Keratinocyte (primary cell): ENCODE results near the gene GPR63. TPM values are rescaled to one million over a fixed set of nuclear protein-coding genes. Genes with fewer than 3 reads are reported as not detected.

Experiments used
- DNase-seq: peaks from one replicate; pipeline ENCODE4 v3.0.0-alpha.2; 2011; ENCODE audit warnings: low read depth, missing footprints, low spot score
- FAIRE-seq: peaks from 2 replicates; lab custom pipeline; 2011; peaks lifted over from hg19 to GRCh38; lab: Jason Lieb, UNC
- H2AFZ ChIP-seq: 2 replicates; pipeline ENCODE4 v1.6.0; 2012; ENCODE audit warnings: low read length, control low read depth, inconsistent platforms; ENCODE audit not compliant: control insufficient read depth
- H3K27ac ChIP-seq: 2 replicates; pipeline ENCODE4 v1.5.1; 2011; ENCODE audit warnings: low read length; ENCODE audit not compliant: control insufficient read depth, insufficient read depth
- H3K27me3 ChIP-seq: 3 replicates; pipeline ENCODE4 v1.6.0; 2011; ENCODE audit warnings: low read length; ENCODE audit not compliant: control insufficient read depth, insufficient read depth; ENCODE audit errors: extremely low read depth
- H3K36me3 ChIP-seq, 2 experiments: 2 replicates in 1 of 2; 3 replicates in 1 of 2; pipeline ENCODE4 v1.5.1; 2011; ENCODE audit warnings: low read length in 2 of 2, mild to moderate bottlenecking in 1 of 2; ENCODE audit not compliant: control insufficient read depth in 2 of 2, insufficient read depth in 2 of 2; ENCODE audit errors: extremely low read depth in 1 of 2
- H3K4me1 ChIP-seq: 3 replicates; pipeline ENCODE4 v1.5.1; 2011; ENCODE audit warnings: low read length; ENCODE audit not compliant: control insufficient read depth, insufficient read depth; ENCODE audit errors: extremely low read depth
- H3K4me2 ChIP-seq: 3 replicates; pipeline ENCODE4 v1.6.0; 2011; ENCODE audit warnings: low read depth, low read length; ENCODE audit not compliant: control insufficient read depth, insufficient read depth; ENCODE audit errors: extremely low read depth
- H3K4me3 ChIP-seq, 3 experiments: fragments of 200-600 bp in 1 of 3; sonication (generic) in 1 of 3; 2 replicates in 2 of 3; 3 replicates in 1 of 3; pipeline ENCODE4 v1.5.1; 2011 to 2016; ENCODE audit warnings: low read length in 3 of 3, mild to moderate bottlenecking in 3 of 3, control low read depth in 2 of 3, inconsistent platforms in 1 of 3, low read depth in 1 of 3, mixed read lengths in 1 of 3, mixed run types in 1 of 3, moderate library complexity in 1 of 3; ENCODE audit not compliant: control insufficient read depth in 2 of 3, insufficient read depth in 2 of 3; ENCODE audit errors: extremely low read depth in 1 of 3
- H3K79me2 ChIP-seq: 2 replicates; pipeline ENCODE4 v1.6.0; 2012; ENCODE audit warnings: low read length; ENCODE audit not compliant: control insufficient read depth, insufficient read depth
- H3K9ac ChIP-seq: 3 replicates; pipeline ENCODE4 v1.6.0; 2011; ENCODE audit warnings: low read length; ENCODE audit not compliant: control insufficient read depth, insufficient read depth; ENCODE audit errors: extremely low read depth
- H3K9me1 ChIP-seq: 3 replicates; pipeline ENCODE4 v1.6.0; 2011; ENCODE audit warnings: low read length; ENCODE audit not compliant: control insufficient read depth, insufficient read depth; ENCODE audit errors: extremely low read depth
- H3K9me3 ChIP-seq: 2 replicates; pipeline ENCODE4 v1.5.1; 2012; ENCODE audit warnings: low read depth, low read length; ENCODE audit not compliant: control insufficient read depth
- H4K20me1 ChIP-seq: 3 replicates; pipeline ENCODE4 v1.6.0; 2011; ENCODE audit warnings: low read length; ENCODE audit not compliant: control insufficient read depth, insufficient read depth; ENCODE audit errors: extremely low read depth
- CTCF ChIP-seq, 3 experiments: IDR thresholded peaks in 1 of 3; conservative IDR thresholded peaks in 1 of 3; optimal IDR thresholded peaks in 1 of 3; 2 replicates in 2 of 3; 3 replicates in 1 of 3; pipeline versions ENCODE3 to v1.5.1; 2011; ENCODE audit warnings: low read length in 3 of 3, mild to moderate bottlenecking in 3 of 3, moderate library complexity in 2 of 3, control low read depth in 1 of 3, inconsistent platforms in 1 of 3; ENCODE audit not compliant: insufficient read depth in 2 of 3; ENCODE audit errors: extremely low read depth in 1 of 3
- EZH2 ChIP-seq: IDR thresholded peaks from one replicate; pipeline ENCODE4 v1.6.1; 2012; ENCODE audit warnings: inconsistent platforms, mild to moderate bottlenecking, low read length, moderate library complexity
- dilution Hi-C: fragments of 300-500 bp; cut with MboI; formaldehyde crosslinking; loops from one replicate; pipeline ENCODE4 v1.7.0; 2020; ENCODE audit warnings: low sequenced_read_pairs; ENCODE audit not compliant: extremely low pct_ligation_motif_present
- polyA plus RNA-seq, 5 experiments: library from polyadenylated mRNA; depleted of rRNA in 3 of 5; stranded (reverse) in 3 of 5; stranded (forward) in 1 of 5; unstranded in 1 of 5; fragments of >200 nt; gene quantifications; 1 replicate in 1 of 5; 2 replicates in 3 of 5; 3 replicates in 1 of 5; pipeline versions ENCODE4 v1.2.1 to v1.2.3, GENCODE V29; 2011 to 2012; ENCODE audit warnings: missing spikeins in 2 of 5, low read depth in 1 of 5, low replicate concordance in 1 of 5

The GPR63 gene
- polyA plus RNA-seq, 1 donor (not counting 4 experiments of a cell fraction or from before 2014, with no cell fraction given), result 1.9 TPM

DNA sequence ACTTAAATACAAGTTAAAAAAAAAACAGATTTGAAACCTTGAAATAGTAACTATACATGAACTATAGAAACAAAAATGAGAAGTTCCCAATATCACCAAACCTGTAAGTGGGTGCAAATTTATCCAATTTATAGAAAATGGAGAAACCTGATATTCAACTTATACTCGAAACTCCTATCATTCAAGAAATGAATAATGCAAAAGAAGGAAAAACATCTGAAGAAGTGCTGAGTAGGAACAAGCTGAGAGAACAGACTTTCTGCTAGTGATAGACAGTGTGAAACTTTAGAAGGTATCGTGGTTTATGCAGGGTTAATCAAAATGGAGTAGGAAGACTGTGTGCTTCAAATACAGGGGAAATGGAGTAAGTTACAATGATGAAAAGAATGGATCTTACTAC, 4.5 kb downstream of the GPR63 start:
- Histone ChIP-seq H3K9me1 (no peaks in the 10 kb centered on the region), H3K4me2 (no peak overlapping the region), H3K27me3 (peaks cover 3% of the 10 kb centered on the region), H3K27ac (no peak overlapping the region), H2AFZ (no peak overlapping the region), H3K36me3 (no peaks in the 10 kb centered on the region), H3K9ac (no peak overlapping the region), H3K4me3 (no peak overlapping the region), H3K9me3 (no peaks in the 10 kb centered on the region), H3K79me2 (no peaks in the 10 kb centered on the region), H4K20me1 (no peaks in the 10 kb centered on the region), H3K4me1 (no peaks in the 10 kb centered on the region)
- DNase-seq (no peak), FAIRE-seq (no peak)
- no peak for TF ChIP-seq CTCF (optimal IDR thresholded peaks at IDR 0.05 in 1 of 3, IDR thresholded peaks at IDR 0.05 in 1 of 3, conservative IDR thresholded peaks at IDR 0.05 in 1 of 3; ENCODE audit: extremely low read depth in 1 of 3, insufficient read depth in 2 of 3, low read length in 3 of 3)
- dilution Hi-C loops, result no loop called here

DNA sequence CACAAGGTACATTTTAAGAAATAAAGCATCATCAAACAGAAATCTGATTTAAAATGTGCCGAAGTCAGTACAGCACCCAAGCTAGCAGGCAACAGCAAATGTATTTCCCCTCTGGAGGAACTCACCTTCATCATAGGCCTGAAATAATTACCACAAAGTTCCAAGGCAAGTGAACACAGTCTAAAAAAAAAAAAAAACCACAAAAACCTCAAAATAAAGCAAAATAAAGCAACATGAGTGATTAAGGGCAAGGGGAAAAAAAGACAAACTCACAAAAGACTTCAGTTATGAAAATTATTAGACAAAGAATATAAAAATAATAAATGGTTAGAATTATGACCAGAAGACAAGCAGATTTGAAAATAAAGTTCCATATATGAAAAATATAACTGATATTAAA, 10.4 kb downstream of the GPR63 start:
- no peak overlapping the region for H3K4me3 ChIP-seq
- no peak overlapping the region for H3K4me2 ChIP-seq
- H3K4me1 ChIP-seq, result no peaks in the 10 kb centered on the region
- H3K27ac ChIP-seq, result no peak overlapping the region
- no peaks in the 10 kb centered on the region for H3K27me3 ChIP-seq
- FAIRE-seq, result no peak
- no peaks in the 10 kb centered on the region for H3K9me1 ChIP-seq
- H4K20me1 ChIP-seq, result no peaks in the 10 kb centered on the region
- TF ChIP-seq EZH2 (no peak), CTCF (optimal IDR thresholded peaks at IDR 0.05 in 1 of 3, IDR thresholded peaks at IDR 0.05 in 1 of 3, conservative IDR thresholded peaks at IDR 0.05 in 1 of 3; ENCODE audit: extremely low read depth in 1 of 3, insufficient read depth in 2 of 3, low read length in 3 of 3) (no peak)
- no peak for DNase-seq
- H3K79me2 ChIP-seq, result no peaks in the 10 kb centered on the region
- H3K36me3 ChIP-seq, result no peaks in the 10 kb centered on the region
- H2AFZ ChIP-seq, result no peak overlapping the region
- H3K9ac ChIP-seq, result no peak overlapping the region
- dilution Hi-C loops, result no loop called here
- H3K9me3 ChIP-seq, result no peaks in the 10 kb centered on the region
